Neuronal stem cell (in vitro differentiated cells): ENCODE measurements around the gene HOXC12.

Experiments
- DNase-seq: peaks from one replicate; pipeline ENCODE4 v3.0.0-alpha.2; 2013; ENCODE audit warnings: low spot score
- H2AFZ ChIP-seq: one replicate; pipeline ENCODE4 v1.6.1; 2013; ENCODE audit warnings: mild to moderate bottlenecking, low read length, inconsistent platforms
- H2AK5ac ChIP-seq: 2 replicates; pipeline ENCODE4 v1.6.1; 2013; ENCODE audit warnings: low read depth, mild to moderate bottlenecking, inconsistent platforms, low read length, moderate library complexity, mixed read lengths
- H2BK120ac ChIP-seq: 2 replicates; pipeline ENCODE4 v1.6.1; 2013; ENCODE audit warnings: low read depth, mild to moderate bottlenecking, inconsistent platforms, low read length, moderate library complexity, mixed read lengths
- H2BK12ac ChIP-seq: one replicate; pipeline ENCODE4 v1.6.1; 2013; ENCODE audit warnings: low read length, inconsistent platforms
- H2BK15ac ChIP-seq: 2 replicates; pipeline ENCODE4 v1.6.1; 2013; ENCODE audit warnings: mild to moderate bottlenecking, low read length, inconsistent platforms, mixed read lengths
- H2BK5ac ChIP-seq: one replicate; pipeline ENCODE4 v1.6.1; 2013; ENCODE audit warnings: inconsistent platforms, mild to moderate bottlenecking, low read length, moderate library complexity
- H3K14ac ChIP-seq: one replicate; pipeline ENCODE4 v1.6.1; 2013; ENCODE audit warnings: low read length, inconsistent platforms
- H3K18ac ChIP-seq: 2 replicates; pipeline ENCODE4 v1.6.1; 2013; ENCODE audit warnings: low read length, inconsistent platforms
- H3K23ac ChIP-seq: 2 replicates; pipeline ENCODE4 v1.6.1; 2013; ENCODE audit warnings: low read depth, mild to moderate bottlenecking, mixed read lengths, low read length, inconsistent platforms; ENCODE audit not compliant: poor library complexity
- H3K27ac ChIP-seq: replicated peaks from 3 replicates; pipeline ENCODE4 v1.5.1; 2013; ENCODE audit warnings: low read length, inconsistent platforms
- H3K27me3 ChIP-seq, 3 experiments: 2 replicates each; pipeline ENCODE4 v1.6.1; 2013; ENCODE audit warnings: low read length in 3 of 3, mild to moderate bottlenecking in 2 of 3, inconsistent platforms in 1 of 3, low read depth in 1 of 3, mixed read lengths in 1 of 3, moderate library complexity in 1 of 3; ENCODE audit not compliant: control insufficient read depth in 3 of 3, insufficient read depth in 3 of 3
- H3K36me3 ChIP-seq, 2 donors: replicated peaks in 1 of 2; 2 replicates each; pipeline ENCODE4 v1.6.1; 2013; ENCODE audit warnings: low read length in 2 of 2; ENCODE audit not compliant: control insufficient read depth in 2 of 2, insufficient read depth in 2 of 2
- H3K4ac ChIP-seq: 2 replicates; pipeline ENCODE4 v1.6.1; 2013; ENCODE audit warnings: inconsistent platforms, mild to moderate bottlenecking, low read length, moderate library complexity
- H3K4me1 ChIP-seq, 2 donors: 1 replicate in 1 of 2; 2 replicates in 1 of 2; pipeline ENCODE4 v1.6.1; 2013; ENCODE audit warnings: low read length in 2 of 2, low read depth in 1 of 2; ENCODE audit not compliant: control insufficient read depth in 2 of 2, insufficient read depth in 1 of 2
- H3K4me2 ChIP-seq: one replicate; pipeline ENCODE4 v1.6.1; 2013; ENCODE audit warnings: mild to moderate bottlenecking, low read length, inconsistent platforms; ENCODE audit not compliant: insufficient read depth, poor library complexity, severe bottlenecking
- H3K4me3 ChIP-seq, 2 donors: 2 replicates each; pipeline ENCODE4 v1.5.1; 2013; ENCODE audit warnings: low read length in 2 of 2, mild to moderate bottlenecking in 2 of 2, inconsistent platforms in 1 of 2, moderate library complexity in 1 of 2
- H3K79me1 ChIP-seq: one replicate; pipeline ENCODE4 v1.6.1; 2013; ENCODE audit warnings: low read depth, mild to moderate bottlenecking, inconsistent platforms, low read length, moderate library complexity
- H3K9ac ChIP-seq: one replicate; pipeline ENCODE4 v1.6.1; 2013; ENCODE audit warnings: mild to moderate bottlenecking, low read depth, low read length, inconsistent platforms; ENCODE audit not compliant: poor library complexity
- H3K9me3 ChIP-seq, 2 donors: replicated peaks in 1 of 2; 2 replicates each; pipeline versions ENCODE3 to v1.6.1; 2013; ENCODE audit warnings: low read length in 2 of 2, mild to moderate bottlenecking in 2 of 2, inconsistent platforms in 1 of 2, low read depth in 1 of 2, mixed read lengths in 1 of 2, moderate library complexity in 1 of 2; ENCODE audit not compliant: control insufficient read depth in 2 of 2, insufficient read depth in 1 of 2
- H4K8ac ChIP-seq: one replicate; pipeline ENCODE4 v1.6.1; 2013; ENCODE audit warnings: low read depth, mild to moderate bottlenecking, inconsistent platforms, low read length, moderate library complexity
- H4K91ac ChIP-seq: one replicate; pipeline ENCODE4 v1.6.1; 2013; ENCODE audit warnings: low read length, low read depth, mild to moderate bottlenecking, inconsistent platforms; ENCODE audit not compliant: poor library complexity
- WGBS, 2 donors: extraction: QIAGEN DNeasy Blood & Tissue Kit; methylation state at CpG; one replicate each; pipeline ENCODE4 v1.1.7; 2013; ENCODE audit warnings: missing lambda C conversion rate in 2 of 2, mixed read lengths in 1 of 2; ENCODE audit not compliant: insufficient read length in 2 of 2, insufficient replicate concordance in 1 of 2; ENCODE audit errors: extremely low coverage in 2 of 2; 5-methylcytosine and 5-hydroxymethylcytosine counted together

The HOXC12 gene

GRCh38 chr12:53941187-53941586 lies 13.5 kb upstream of the HOXC12 start:
- Histone ChIP-seq H3K4ac (no peak overlapping the region), H2BK15ac (no peak overlapping the region), H3K18ac (no peak overlapping the region), H3K4me3 (no peak overlapping the region), H3K27ac (no peak overlapping the region), H4K91ac (no peak overlapping the region), H2AK5ac (no peak overlapping the region), H3K27me3 (peaks cover 68 to 99% (median 90%) of the 10 kb centered on the region in 3 experiments), H3K4me2 (no peak overlapping the region), H3K9ac (no peak overlapping the region), H4K8ac (no peak overlapping the region), H2BK120ac (no peak overlapping the region), H3K36me3 (no peaks in the 10 kb centered on the region), H2AFZ (no peak overlapping the region), H3K4me1 (no peaks in the 10 kb centered on the region), H3K14ac (no peak overlapping the region), H2BK12ac (no peak overlapping the region), H3K9me3 (peaks cover 0 to 16% of the 10 kb centered on the region in 2 donors), H3K79me1 (no peaks in the 10 kb centered on the region), H2BK5ac (no peak overlapping the region), H3K23ac (no peak overlapping the region)
- DNase-seq: no peak

GRCh38 chr12:53941750-53942149 lies 13.0 kb upstream of the HOXC12 start:
- Histone ChIP-seq H3K4me1 (no peaks in the 10 kb centered on the region), H3K14ac (no peak overlapping the region), H3K27me3 (peaks cover 65 to 99% (median 90%) of the 10 kb centered on the region in 3 experiments), H4K8ac (no peak overlapping the region), H3K27ac (no peak overlapping the region), H2BK5ac (no peak overlapping the region), H2BK120ac (no peak overlapping the region), H3K23ac (no peak overlapping the region), H3K4me2 (no peak overlapping the region), H4K91ac (no peak overlapping the region), H3K9ac (no peak overlapping the region), H3K79me1 (no peaks in the 10 kb centered on the region), H2AK5ac (no peak overlapping the region), H3K18ac (no peak overlapping the region), H3K36me3 (no peaks in the 10 kb centered on the region), H2BK15ac (no peak overlapping the region), H2AFZ (no peak overlapping the region), H3K4ac (no peak overlapping the region), H2BK12ac (no peak overlapping the region), H3K9me3 (peaks cover 0 to 16% of the 10 kb centered on the region in 2 donors), H3K4me3 (no peak overlapping the region)
- no peak for DNase-seq
- WGBS, 2 donors: no CpG with 5 or more reads among the region's 5 CpGs

GRCh38 chr12:53942467-53942997 lies 12.2 kb upstream of the HOXC12 start:
- no peak overlapping the region for H2BK120ac ChIP-seq
- H3K36me3 ChIP-seq: no peaks in the 10 kb centered on the region
- no peak overlapping the region for H3K14ac ChIP-seq
- H4K91ac ChIP-seq: no peak overlapping the region
- H2BK5ac ChIP-seq: no peak overlapping the region
- no peaks in the 10 kb centered on the region for H3K79me1 ChIP-seq
- H2BK12ac ChIP-seq: no peak overlapping the region
- H3K4me3 ChIP-seq: no peak overlapping the region
- H2AK5ac ChIP-seq: no peak overlapping the region
- no peak overlapping the region for H3K4ac ChIP-seq
- peaks cover 58 to 99% (median 88%) of the 10 kb centered on the region in 3 experiments for H3K27me3 ChIP-seq
- H4K8ac ChIP-seq: no peak overlapping the region
- no peak overlapping the region for H2AFZ ChIP-seq
- no peak overlapping the region for H3K18ac ChIP-seq
- H3K4me2 ChIP-seq: no peak overlapping the region
- H3K9ac ChIP-seq: no peak overlapping the region
- WGBS, 2 donors: no CpG with 5 or more reads among the region's 2 CpGs
- H3K27ac ChIP-seq: no peak overlapping the region
- peaks cover 0 to 11% of the 10 kb centered on the region in 2 donors for H3K9me3 ChIP-seq
- H2BK15ac ChIP-seq: no peak overlapping the region
- no peaks in the 10 kb centered on the region for H3K4me1 ChIP-seq
- DNase-seq: no peak
- no peak overlapping the region for H3K23ac ChIP-seq

- Histone ChIP-seq H2AK5ac (no peak overlapping the region), H3K27me3 (peaks cover 45 to 99% (median 88%) of the 10 kb centered on the region in 3 experiments), H3K4ac (no peak overlapping the region), H2BK120ac (no peak overlapping the region), H3K4me2 (no peak overlapping the region), H2AFZ (no peak overlapping the region), H3K18ac (no peak overlapping the region), H3K9me3 (peaks cover 0 to 9% of the 10 kb centered on the region in 2 donors), H3K9ac (no peak overlapping the region), H4K8ac (no peak overlapping the region), H3K79me1 (no peaks in the 10 kb centered on the region), H3K14ac (no peak overlapping the region), H2BK12ac (no peak overlapping the region), H2BK15ac (no peak overlapping the region), H3K4me1 (no peaks in the 10 kb centered on the region), H2BK5ac (no peak overlapping the region), H3K4me3 (no peak overlapping the region), H4K91ac (no peak overlapping the region), H3K27ac (no peak overlapping the region), H3K36me3 (no peaks in the 10 kb centered on the region), H3K23ac (peak overlapping the region; percentile 47)
- WGBS, 2 donors: no CpG with 5 or more reads among the region's 4 CpGs
- no peak for DNase-seq
Measured at GRCh38 chr12:53944209-53944608, 10.5 kb upstream of the HOXC12 start.
